Measurements from ENCODE around the gene ATXN7L2. TPM values are rescaled to one million over a fixed set of nuclear protein-coding genes. Genes with fewer than 3 reads are reported as not detected.

The ATXN7L2 gene
- total RNA-seq, 2 donors from 2014 or later: 5.1 to 6.1 TPM

- H3K9me3 Mint-ChIP-seq: no peaks in the 10 kb centered on the region
- Histone ChIP-seq H3K9ac (ENCODE audit: extremely low read depth, low read length, poor library complexity, severe bottlenecking) (no peak overlapping the region), H3K27ac (ENCODE audit: low read depth, low read length) (no peak overlapping the region), H3K4me1 (ENCODE audit: control insufficient read depth, insufficient read depth, low read length) (no peaks in the 10 kb centered on the region), H3K36me3 (ENCODE audit: control insufficient read depth, insufficient read depth, low read length) (no peaks in the 10 kb centered on the region), H3K9me3 (ENCODE audit: control insufficient read depth, low read length) (no peaks in the 10 kb centered on the region), H3K27me3 (ENCODE audit: control insufficient read depth, insufficient read depth, low read length, poor library complexity, severe bottlenecking) (peaks cover 69% of the 10 kb centered on the region), H3K4me3 (ENCODE audit: low read length) (no peak overlapping the region)
- no peak overlapping the region for H3K4me3 Mint-ChIP-seq
- WGBS, 2 experiments (ENCODE audit: insufficient coverage in 1 of 2, insufficient read length in 1 of 2): 75 to 86% methylated on average over 1 of the region's 1 CpG
- peaks cover 70% of the 10 kb centered on the region for H3K27me3 Mint-ChIP-seq (ENCODE audit: insufficient read depth)
- peaks cover 3% of the 10 kb centered on the region for H3K4me1 Mint-ChIP-seq
- H3K27ac Mint-ChIP-seq: no peak overlapping the region
- no peaks in the 10 kb centered on the region for H3K36me3 Mint-ChIP-seq (ENCODE audit: low read depth)
- no peak for TF ChIP-seq CTCF (conservative IDR thresholded peaks at IDR 0.05)
- no peak for DNase-seq
Measured at GRCh38 chr1:109468061-109468460, 15.6 kb upstream of the ATXN7L2 start.

- peaks cover 61% of the 10 kb centered on the region for H3K27me3 Mint-ChIP-seq (ENCODE audit: insufficient read depth)
Measured at GRCh38 chr1:109468903-109469302, 14.8 kb upstream of the ATXN7L2 start.

GRCh38 chr1:109470245-109470644, 13.5 kb upstream of the ATXN7L2 start:
- TF ChIP-seq CTCF (conservative IDR thresholded peaks at IDR 0.05): no peak
- H3K9me3 Mint-ChIP-seq: no peaks in the 10 kb centered on the region
- H3K4me3 ChIP-seq (ENCODE audit: low read length): no peak overlapping the region
- H3K27ac ChIP-seq (ENCODE audit: low read depth, low read length): no peak overlapping the region
- no peak for DNase-seq
- no peak overlapping the region for H3K27ac Mint-ChIP-seq
- H3K9me3 ChIP-seq (ENCODE audit: control insufficient read depth, low read length): no peaks in the 10 kb centered on the region
- H3K4me3 Mint-ChIP-seq: no peak overlapping the region
- H3K4me1 ChIP-seq (ENCODE audit: control insufficient read depth, insufficient read depth, low read length): no peaks in the 10 kb centered on the region
- H3K27me3 Mint-ChIP-seq (ENCODE audit: insufficient read depth): peaks cover 54% of the 10 kb centered on the region
- H3K4me1 Mint-ChIP-seq: peaks cover 3% of the 10 kb centered on the region
- peaks cover 48% of the 10 kb centered on the region for H3K27me3 ChIP-seq (ENCODE audit: control insufficient read depth, insufficient read depth, low read length, poor library complexity, severe bottlenecking)
- H3K9ac ChIP-seq (ENCODE audit: extremely low read depth, low read length, poor library complexity, severe bottlenecking): no peak overlapping the region
- no peaks in the 10 kb centered on the region for H3K36me3 Mint-ChIP-seq (ENCODE audit: low read depth)
- 60 to 78% methylated on average over 3 to 6 of the region's 6 CpGs for WGBS, 2 experiments (ENCODE audit: insufficient coverage in 1 of 2, insufficient read length in 1 of 2)
- H3K36me3 ChIP-seq (ENCODE audit: control insufficient read depth, insufficient read depth, low read length): no peaks in the 10 kb centered on the region

More at GRCh38 chr1:109468903-109469302, 14.8 kb upstream of the ATXN7L2 start:
- no peak overlapping the region for H3K4me3 ChIP-seq (ENCODE audit: low read length)
- no peaks in the 10 kb centered on the region for H3K36me3 ChIP-seq (ENCODE audit: control insufficient read depth, insufficient read depth, low read length)
- peaks cover 61% of the 10 kb centered on the region for H3K27me3 ChIP-seq (ENCODE audit: control insufficient read depth, insufficient read depth, low read length, poor library complexity, severe bottlenecking)
- Mint-ChIP-seq H3K36me3 (ENCODE audit: low read depth) (no peaks in the 10 kb centered on the region), H3K4me1 (peaks cover 3% of the 10 kb centered on the region), H3K9me3 (no peaks in the 10 kb centered on the region), H3K27ac (no peak overlapping the region), H3K4me3 (no peak overlapping the region)
- H3K4me1 ChIP-seq (ENCODE audit: control insufficient read depth, insufficient read depth, low read length): no peaks in the 10 kb centered on the region
- no peaks in the 10 kb centered on the region for H3K9me3 ChIP-seq (ENCODE audit: control insufficient read depth, low read length)
- WGBS, 2 experiments (ENCODE audit: insufficient coverage in 1 of 2, insufficient read length in 1 of 2): 25 to 29% methylated on average over 2 of the region's 2 CpGs
- no peak overlapping the region for H3K9ac ChIP-seq (ENCODE audit: extremely low read depth, low read length, poor library complexity, severe bottlenecking)
- H3K27ac ChIP-seq (ENCODE audit: low read depth, low read length): no peak overlapping the region
- no peak for DNase-seq
- no peak for TF ChIP-seq CTCF (conservative IDR thresholded peaks at IDR 0.05)

Data from endodermal cell (in vitro differentiated cells).